Body of pancreas (tissue), 4 donors: ENCODE data around the gene NECTIN1.

ENCODE experiments used
- CTCF ChIP-seq, 7 experiments: fragments of 450-650 bp in 4 of 7; fragments of 200-600 bp in 3 of 7; sonication (generic) in 3 of 7; IDR thresholded peaks; one replicate each; pipeline ENCODE4 v1.5.1; 2016 to 2019; ENCODE audit warnings: antibody characterized with exemption in 7 of 7
- POLR2A ChIP-seq, 3 donors: fragments of 450-650 bp; IDR thresholded peaks; one replicate each; pipeline ENCODE4 v1.6.1; 2016; ENCODE audit warnings: antibody characterized with exemption in 3 of 3, mild to moderate bottlenecking in 2 of 3

DNA sequence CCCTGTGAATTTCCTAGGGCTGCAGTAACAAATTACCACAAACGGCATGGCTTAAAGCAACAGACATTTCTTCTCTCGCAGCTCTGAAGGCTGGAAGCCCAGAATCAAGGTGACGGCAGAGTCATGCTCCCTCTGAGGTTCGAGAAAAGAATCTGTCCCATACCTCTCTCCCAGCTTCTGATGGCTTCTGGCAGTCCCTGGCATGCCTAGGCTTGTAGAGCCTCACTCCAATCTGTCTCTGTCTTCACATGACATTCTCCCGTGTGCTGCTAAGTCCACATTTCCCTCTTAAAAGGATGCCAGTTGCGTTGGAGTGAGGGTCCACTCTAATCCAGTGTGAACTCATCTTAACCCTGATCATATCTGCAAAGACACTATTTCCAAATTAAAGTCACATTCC, 116.2 kb downstream of the NECTIN1 start:
- no peak for TF ChIP-seq CTCF (IDR thresholded peaks at IDR 0.05)
- no peak for TF ChIP-seq POLR2A (IDR thresholded peaks at IDR 0.05)
